Chondrocyte (in vitro differentiated cells): ENCODE data around the gene PCNX3. TPM values are rescaled to one million over a fixed set of nuclear protein-coding genes. Genes with fewer than 3 reads are reported as not detected.

Source experiments
- DNase-seq: peaks from one replicate; pipeline ENCODE4 v3.0.0; 2021; ENCODE audit warnings: mixed read lengths, low spot score
- H3K27ac Mint-ChIP-seq: one replicate; pipeline ENCODE4 v1.8.0; 2021; ENCODE audit warnings: mild to moderate bottlenecking, moderate library complexity, mixed read lengths; ENCODE audit not compliant: unreplicated experiment
- H3K27me3 Mint-ChIP-seq: 2 replicates; pipeline ENCODE4 v1.8.0; 2021; ENCODE audit warnings: low read depth, mixed read lengths
- H3K36me3 Mint-ChIP-seq: 2 replicates; pipeline ENCODE4 v1.8.0; 2021; ENCODE audit warnings: low read depth, mixed read lengths
- H3K4me1 Mint-ChIP-seq: 2 replicates; pipeline ENCODE4 v1.8.0; 2021; ENCODE audit warnings: low read depth, mild to moderate bottlenecking, mixed read lengths
- H3K4me3 Mint-ChIP-seq: one replicate; pipeline ENCODE4 v1.8.0; 2021; ENCODE audit warnings: mild to moderate bottlenecking, moderate library complexity, mixed read lengths; ENCODE audit not compliant: unreplicated experiment
- H3K9me3 Mint-ChIP-seq: 2 replicates; pipeline ENCODE4 v1.8.0; 2021; ENCODE audit warnings: low read depth, mixed read lengths
- CTCF ChIP-seq: fragments of 200-600 bp; sonication (generic); IDR thresholded peaks from 2 replicates; pipeline ENCODE4 v1.5.0; 2021; ENCODE audit warnings: antibody characterized with exemption, mild to moderate bottlenecking, moderate library complexity
- total RNA-seq: library from RNA; stranded (reverse); gene quantifications from 3 replicates; pipeline ENCODE4 v1.2.1, GENCODE V29; 2021

PCNX3 gene
- total RNA-seq, 1 donor from 2014 or later = 36.3 TPM

DNA sequence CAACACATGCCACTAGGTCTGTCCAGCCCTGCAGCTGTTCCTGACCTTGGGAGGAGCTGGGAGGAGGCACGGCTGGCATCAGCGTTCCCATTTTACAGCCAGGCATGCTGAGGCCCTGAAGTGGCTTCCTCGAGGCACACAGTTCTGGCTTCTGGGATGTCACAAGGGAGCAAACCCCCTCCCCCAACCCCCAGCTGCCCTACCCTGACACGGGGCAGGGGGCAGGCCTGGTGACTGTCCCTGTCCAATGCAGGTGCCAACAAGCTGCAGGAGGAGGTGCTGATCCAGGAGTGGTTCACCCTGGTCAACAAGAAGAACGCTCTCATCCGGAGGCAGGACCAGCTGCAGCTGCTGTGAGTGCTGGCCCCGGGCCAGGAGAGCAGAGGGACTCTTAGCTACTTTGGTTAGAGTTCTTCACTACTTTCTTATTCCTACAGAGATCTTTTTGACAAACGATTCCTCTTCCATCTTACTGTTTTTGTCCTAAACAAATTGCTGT, 25.3 kb upstream of the PCNX3 start:
- Mint-ChIP-seq H3K27ac (no peak overlapping the region), H3K36me3 (peaks cover 7% of the 10 kb centered on the region), H3K27me3 (no peaks in the 10 kb centered on the region), H3K4me3 (no peak overlapping the region), H3K9me3 (no peaks in the 10 kb centered on the region), H3K4me1 (peaks cover 30% of the 10 kb centered on the region)
- TF ChIP-seq CTCF = no peak
- DNase-seq = no peak

DNA sequence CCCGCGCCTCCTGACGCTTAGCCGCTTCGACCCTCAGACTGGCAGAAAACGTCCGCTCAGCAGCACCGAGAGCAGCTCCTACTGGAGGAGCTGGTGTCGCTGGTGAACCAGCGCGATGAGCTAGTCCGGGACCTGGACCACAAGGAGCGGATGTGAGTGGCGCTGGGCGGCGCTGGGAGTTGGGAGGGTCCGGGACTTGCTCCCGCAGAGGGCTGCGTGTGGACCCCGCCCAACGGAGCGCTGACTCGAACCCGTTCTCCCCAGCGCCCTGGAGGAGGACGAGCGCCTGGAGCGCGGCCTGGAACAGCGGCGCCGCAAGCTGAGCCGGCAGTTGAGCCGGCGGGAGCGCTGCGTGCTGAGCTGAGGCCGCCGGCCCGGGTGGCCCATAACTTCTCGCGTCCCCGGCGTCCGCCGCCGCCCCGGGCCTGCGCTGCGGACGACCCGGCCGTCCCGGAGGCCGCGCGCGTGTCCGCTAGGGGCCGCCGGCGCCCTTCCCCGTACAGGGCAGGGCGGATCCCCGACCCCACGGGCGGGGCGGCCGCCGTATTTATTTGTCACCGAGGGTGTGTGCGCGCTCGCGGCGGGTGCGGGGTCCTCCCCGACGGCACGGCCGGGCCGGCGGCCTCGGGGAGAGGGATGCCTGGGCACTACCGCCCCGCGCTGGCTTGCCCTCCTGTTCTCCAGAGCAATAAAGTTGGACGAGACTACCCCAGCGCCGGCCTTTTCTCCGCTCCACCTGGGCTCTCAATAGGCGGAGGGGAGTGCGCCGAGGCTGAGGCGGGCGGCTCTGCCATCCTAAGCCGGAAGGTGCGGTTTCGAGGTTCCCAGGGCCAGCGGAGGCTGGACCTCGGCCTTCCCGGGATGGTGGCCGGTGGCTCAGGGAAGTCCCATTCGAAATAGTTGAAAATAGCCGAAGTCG, 23.4 kb upstream of the PCNX3 start:
- Mint-ChIP-seq H3K4me1 (peaks cover 23% of the 10 kb centered on the region), H3K27ac (no peak overlapping the region), H3K27me3 (no peaks in the 10 kb centered on the region), H3K4me3 (no peak overlapping the region), H3K9me3 (no peaks in the 10 kb centered on the region), H3K36me3 (peaks cover 5% of the 10 kb centered on the region)
- DNase-seq = no peak
- TF ChIP-seq CTCF = no peak

DNA sequence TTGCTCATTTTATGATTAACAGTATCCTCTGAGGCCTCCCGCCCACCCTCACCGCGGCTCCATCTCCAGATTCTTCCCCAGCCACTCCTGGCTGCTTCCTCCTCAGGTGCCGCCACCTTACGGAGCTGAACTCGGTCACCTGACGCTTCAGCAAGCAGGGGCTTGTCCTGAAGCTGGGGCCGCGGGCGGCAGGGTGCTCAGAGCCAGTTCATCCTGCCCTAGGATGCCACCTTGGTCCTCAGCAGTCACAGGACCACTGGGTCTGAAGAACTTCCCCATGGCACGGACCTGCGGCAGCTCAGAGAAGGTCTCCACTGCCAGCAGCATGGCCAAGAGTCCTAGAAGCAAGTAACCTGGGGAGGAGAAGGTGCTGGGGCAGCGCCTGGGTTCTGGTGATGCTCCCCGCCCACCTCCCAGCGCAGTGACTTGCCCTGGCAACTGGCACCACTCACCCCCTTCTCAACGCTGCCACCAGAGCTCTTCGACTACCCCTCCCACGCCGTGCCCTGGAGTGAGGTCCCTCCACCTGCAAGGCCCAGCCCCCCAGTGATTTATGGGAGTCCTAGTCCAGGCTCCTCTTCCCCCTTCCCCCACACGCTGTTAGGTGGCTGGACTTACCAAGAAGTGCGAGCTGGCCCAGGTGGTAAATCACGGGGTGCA, 22.6 kb upstream of the PCNX3 start:
- no peak for TF ChIP-seq CTCF
- no peak for DNase-seq
- Mint-ChIP-seq H3K36me3 (peaks cover 6% of the 10 kb centered on the region), H3K9me3 (no peaks in the 10 kb centered on the region), H3K4me1 (peaks cover 15% of the 10 kb centered on the region), H3K27me3 (no peaks in the 10 kb centered on the region), H3K27ac (no peak overlapping the region), H3K4me3 (no peak overlapping the region)

DNA sequence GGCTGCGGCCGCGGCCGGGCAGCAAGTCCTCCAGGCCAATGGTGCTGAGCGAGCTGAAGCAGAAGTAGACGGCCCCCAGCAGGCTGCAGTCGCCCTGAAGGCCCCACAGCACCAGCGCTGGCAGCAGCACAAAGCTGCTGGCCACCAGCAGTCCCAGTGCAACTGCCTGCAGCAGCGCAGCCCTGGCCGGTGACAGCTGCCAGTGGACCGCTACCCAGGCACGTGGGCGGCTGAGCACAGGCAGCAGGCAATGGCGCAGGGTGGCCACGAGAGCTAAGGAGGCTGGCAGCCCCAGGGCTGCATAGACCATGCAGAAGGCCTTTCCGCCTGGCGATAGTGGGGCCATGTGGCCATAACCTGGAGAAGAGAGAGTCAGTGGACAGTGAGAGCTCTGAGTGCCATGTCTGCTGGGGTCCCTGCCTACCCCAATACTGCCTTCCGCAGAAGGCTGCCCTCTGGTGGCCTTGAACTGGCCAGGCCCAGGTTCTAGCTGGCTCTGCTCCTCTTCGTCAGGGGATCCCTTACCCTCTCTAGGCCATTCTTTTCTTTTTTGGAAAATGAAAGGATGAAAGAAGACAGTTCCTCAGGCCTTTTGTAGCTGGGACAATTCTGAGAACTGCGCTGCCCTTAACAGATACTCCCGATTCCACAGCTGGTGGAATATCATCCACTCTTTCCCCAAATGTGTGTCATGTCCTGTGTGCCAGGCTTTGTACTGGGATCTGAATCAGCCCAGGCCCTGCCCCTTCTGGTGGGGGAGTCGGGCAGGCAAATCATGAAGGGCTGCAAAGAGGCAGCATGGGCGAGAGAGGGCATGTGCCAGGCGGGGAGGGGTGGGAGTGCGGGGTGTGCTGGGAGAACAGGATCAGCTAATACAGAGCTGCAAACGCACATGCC, 21.8 kb upstream of the PCNX3 start:
- no peak for DNase-seq
- no peak overlapping the region for H3K27ac Mint-ChIP-seq
- peaks cover 10% of the 10 kb centered on the region for H3K4me1 Mint-ChIP-seq
- H3K9me3 Mint-ChIP-seq = no peaks in the 10 kb centered on the region
- no peaks in the 10 kb centered on the region for H3K27me3 Mint-ChIP-seq
- peak; percentile 82 for TF ChIP-seq CTCF
- peaks cover 6% of the 10 kb centered on the region for H3K36me3 Mint-ChIP-seq
- no peak overlapping the region for H3K4me3 Mint-ChIP-seq
